LNCaP clone FGC (cell line): ENCODE data around the gene NFAT5.

Experiments
- DNase-seq: peaks from one replicate; pipeline ENCODE4 v3.0.0-alpha.2; 2011; ENCODE audit warnings: low read depth
- H3K4me3 ChIP-seq: 2 replicates; pipeline ENCODE4 v1.5.1; 2011; ENCODE audit warnings: mild to moderate bottlenecking, low read depth, low read length, control low read depth
- TF ChIP-seq, protein P1 (sequence below): IDR thresholded peaks from 2 replicates; pipeline ENCODE4 v1.5.1; 2012; ENCODE audit warnings: mild to moderate bottlenecking; ENCODE audit not compliant: control insufficient read depth, insufficient read depth; ENCODE audit errors: extremely low read depth

NFAT5 gene

GRCh38 chr16:69672315-69672997, 106.7 kb downstream of the NFAT5 start:
- TF ChIP-seq, protein P1, sequence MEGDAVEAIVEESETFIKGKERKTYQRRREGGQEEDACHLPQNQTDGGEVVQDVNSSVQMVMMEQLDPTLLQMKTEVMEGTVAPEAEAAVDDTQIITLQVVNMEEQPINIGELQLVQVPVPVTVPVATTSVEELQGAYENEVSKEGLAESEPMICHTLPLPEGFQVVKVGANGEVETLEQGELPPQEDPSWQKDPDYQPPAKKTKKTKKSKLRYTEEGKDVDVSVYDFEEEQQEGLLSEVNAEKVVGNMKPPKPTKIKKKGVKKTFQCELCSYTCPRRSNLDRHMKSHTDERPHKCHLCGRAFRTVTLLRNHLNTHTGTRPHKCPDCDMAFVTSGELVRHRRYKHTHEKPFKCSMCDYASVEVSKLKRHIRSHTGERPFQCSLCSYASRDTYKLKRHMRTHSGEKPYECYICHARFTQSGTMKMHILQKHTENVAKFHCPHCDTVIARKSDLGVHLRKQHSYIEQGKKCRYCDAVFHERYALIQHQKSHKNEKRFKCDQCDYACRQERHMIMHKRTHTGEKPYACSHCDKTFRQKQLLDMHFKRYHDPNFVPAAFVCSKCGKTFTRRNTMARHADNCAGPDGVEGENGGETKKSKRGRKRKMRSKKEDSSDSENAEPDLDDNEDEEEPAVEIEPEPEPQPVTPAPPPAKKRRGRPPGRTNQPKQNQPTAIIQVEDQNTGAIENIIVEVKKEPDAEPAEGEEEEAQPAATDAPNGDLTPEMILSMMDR: no peak
- no peak overlapping the region for H3K4me3 ChIP-seq
- DNase-seq: no peak

DNA sequence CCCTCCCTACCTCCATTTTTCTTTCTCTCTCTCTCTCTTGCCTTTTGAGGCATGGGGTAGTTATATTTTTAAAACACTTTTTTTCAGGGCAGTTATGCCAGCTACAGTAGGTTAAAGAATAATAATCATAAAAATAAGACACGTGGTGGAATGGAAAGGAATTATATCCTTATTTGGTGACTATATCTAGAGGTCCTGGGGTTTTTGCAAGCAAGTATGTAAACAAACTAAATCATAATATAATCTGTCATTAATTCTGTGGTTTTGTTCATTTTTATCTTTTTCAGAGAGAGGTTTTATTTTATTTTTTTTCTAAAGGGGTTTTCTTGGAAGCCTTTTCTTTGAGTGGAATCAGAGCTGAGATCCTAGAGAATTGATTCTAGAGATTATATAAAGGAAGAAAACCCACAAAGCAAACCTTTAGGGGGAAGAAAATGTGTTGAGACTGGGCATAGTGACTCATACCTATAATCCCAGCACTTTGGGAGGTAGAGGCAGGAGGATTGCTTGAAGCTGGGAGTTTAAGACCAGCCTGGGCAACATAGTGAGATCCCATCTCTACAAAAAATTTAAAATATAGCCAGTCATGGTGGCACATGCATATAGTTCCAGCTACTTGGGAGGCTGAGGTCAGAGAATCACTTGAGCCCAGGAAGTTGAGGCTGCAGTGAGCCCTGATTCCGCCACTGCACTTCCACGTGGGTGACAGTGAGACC, 107.4 kb downstream of the NFAT5 start:
- DNase-seq: no peak
- H3K4me3 ChIP-seq: no peak overlapping the region
- TF ChIP-seq, protein P1: no peak

DNA sequence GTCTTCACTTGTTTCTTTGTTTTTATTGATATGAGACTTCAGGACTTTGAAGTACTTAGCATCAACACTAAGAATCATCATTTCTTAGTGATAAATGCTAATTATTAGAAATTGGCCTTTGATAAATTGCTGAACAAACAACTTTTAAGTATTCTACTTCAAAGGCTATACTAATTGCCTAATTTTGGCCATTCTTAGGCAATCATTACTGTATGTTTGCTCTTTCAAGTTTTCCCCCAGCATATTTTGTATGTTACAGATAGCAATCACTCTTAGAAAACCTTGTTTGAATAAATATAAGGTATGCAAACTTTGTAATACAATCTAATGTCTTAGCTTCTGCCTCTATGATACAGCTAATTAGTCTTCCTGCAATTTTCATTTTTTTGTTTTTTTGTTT, 114.6 kb downstream of the NFAT5 start:
- TF ChIP-seq, protein P1: no peak
- no peak overlapping the region for H3K4me3 ChIP-seq
- no peak for DNase-seq

GRCh38 chr16:69688589-69688988, 122.8 kb downstream of the NFAT5 start:
- H3K4me3 ChIP-seq: no peak overlapping the region
- DNase-seq: no peak
- TF ChIP-seq, protein P1: no peak

- TF ChIP-seq, protein P1: no peak
- no peak overlapping the region for H3K4me3 ChIP-seq
- no peak for DNase-seq
Observed at GRCh38 chr16:69691980-69692911, 126.5 kb downstream of the NFAT5 start.

DNA sequence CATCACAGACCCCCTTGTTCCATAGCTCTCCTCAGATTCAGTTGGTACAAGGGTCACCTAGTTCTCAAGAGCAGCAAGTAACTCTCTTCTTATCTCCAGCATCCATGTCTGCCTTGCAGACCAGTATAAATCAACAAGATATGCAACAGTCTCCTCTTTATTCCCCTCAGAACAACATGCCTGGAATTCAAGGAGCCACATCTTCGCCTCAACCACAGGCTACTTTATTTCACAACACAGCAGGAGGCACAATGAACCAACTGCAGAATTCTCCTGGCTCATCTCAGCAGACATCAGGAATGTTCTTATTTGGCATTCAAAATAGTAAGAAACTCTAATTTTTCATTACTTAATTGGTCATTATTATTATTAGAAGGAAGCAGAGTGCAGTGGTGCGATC, 128.2 kb downstream of the NFAT5 start:
- TF ChIP-seq, protein P1: no peak
- DNase-seq: no peak
- H3K4me3 ChIP-seq: no peak overlapping the region
